ENCODE data around the gene SLC22A2. TPM values are rescaled to one million over a fixed set of nuclear protein-coding genes. Genes with fewer than 3 reads are reported as not detected.
"Not testable (repeated sequence)": the region's sequence is repeated elsewhere in the genome, so short reads cannot be mapped to it uniquely, and the experiment has no call there.

The SLC22A2 gene
- under 1 TPM in 1 of 5 donors, not detected in 4; 0.09 TPM for polyA plus RNA-seq (ENCODE audit: insufficient read depth in 1 of 5, insufficient read length in 5 of 5, low replicate concordance in 1 of 5)
- long read RNA-seq, donor 1 = 0 reads
- long read RNA-seq, donor 2 = 0 reads
- long read RNA-seq, donor 3 = 0 reads
- long read RNA-seq, donor 4 = 0 reads
- long read RNA-seq, donor 5 = 0 reads
- long read RNA-seq, donor 6 = 0 reads
- long read RNA-seq, donor 7 = 0 reads
- long read RNA-seq, donor 8 = 0 reads

- DNase-seq = no peak
Observed at GRCh38 chr6:160258346-160259142, at the start of gene SLC22A2. SLC22A2 (minus strand) TSS chr6:160258821; CDS start chr6:160258757, 64 bp downstream.

- no peak for DNase-seq
Observed at GRCh38 chr6:160305926-160306713, 47.5 kb upstream of the SLC22A2 start.

GRCh38 chr6:160303806-160304205 lies 45.2 kb upstream of the SLC22A2 start:
- DNase-seq = no peak

GRCh38 chr6:160302431-160303082 lies 43.9 kb upstream of the SLC22A2 start:
- DNase-seq = not testable (repeated sequence)

DNA sequence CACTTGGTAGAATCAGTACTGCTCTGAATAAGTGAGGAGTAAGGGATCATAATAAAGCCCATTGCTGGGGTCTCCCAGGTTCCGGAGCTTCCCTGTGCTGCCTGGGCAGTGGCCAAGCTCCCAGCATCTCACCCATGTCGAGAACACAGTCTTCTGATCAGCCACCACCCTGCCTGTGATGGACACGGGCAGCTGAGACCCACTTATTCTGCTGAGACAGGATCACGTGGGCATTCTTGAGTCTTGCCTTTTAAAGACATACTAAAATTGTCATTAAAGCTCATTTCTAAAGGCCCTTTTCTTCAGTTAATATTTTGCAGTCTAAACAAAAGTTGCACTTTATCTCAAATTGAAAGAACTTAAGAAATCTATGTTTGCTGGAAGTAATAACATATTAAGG lies 42.7 kb upstream of the SLC22A2 start:
- DNase-seq = no peak

GRCh38 chr6:160300076-160300695 lies 41.6 kb upstream of the SLC22A2 start:
- DNase-seq = no peak

DNA sequence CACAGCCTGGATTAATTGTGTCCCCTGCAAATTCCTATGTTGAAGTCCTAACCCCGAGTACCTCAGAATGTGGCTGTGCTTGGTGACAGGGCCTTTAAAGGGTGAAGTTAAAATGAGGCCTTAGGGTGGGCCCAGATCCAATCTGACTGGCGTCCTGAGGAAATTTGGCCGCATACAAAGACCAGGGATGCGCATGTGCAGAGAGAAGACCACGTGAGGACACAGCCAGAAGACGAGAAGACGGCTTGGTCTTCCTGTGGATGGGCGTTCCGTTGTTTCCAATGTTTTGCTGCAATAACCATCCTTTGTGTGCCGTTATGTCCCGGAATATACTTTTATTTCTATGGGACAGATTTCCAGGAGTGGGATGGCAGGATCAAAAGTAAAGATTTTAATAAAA lies 40.9 kb upstream of the SLC22A2 start:
- DNase-seq = no peak

DNA sequence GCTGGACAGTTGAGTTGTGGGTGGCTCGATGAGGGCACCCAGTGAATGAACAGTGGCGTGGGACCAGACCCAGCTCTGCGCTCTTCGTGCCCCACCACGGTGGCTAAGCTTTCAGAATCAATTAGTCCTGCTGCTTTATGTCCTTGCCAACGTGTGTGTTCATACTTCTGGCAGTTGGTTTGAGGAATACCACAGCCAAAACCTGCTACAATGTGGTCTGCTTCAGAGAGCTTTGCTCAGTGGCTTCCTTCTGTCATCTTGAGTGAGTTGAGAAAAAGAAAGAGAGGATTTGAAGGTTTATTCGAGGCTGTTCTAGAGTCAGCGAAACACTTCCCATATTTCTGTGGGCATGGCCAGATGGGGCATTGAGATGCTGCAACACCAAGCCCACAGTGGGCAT lies 39.5 kb upstream of the SLC22A2 start:
- no peak for DNase-seq

- DNase-seq = no peak
Observed at GRCh38 chr6:160297310-160297709, 38.7 kb upstream of the SLC22A2 start.

DNA sequence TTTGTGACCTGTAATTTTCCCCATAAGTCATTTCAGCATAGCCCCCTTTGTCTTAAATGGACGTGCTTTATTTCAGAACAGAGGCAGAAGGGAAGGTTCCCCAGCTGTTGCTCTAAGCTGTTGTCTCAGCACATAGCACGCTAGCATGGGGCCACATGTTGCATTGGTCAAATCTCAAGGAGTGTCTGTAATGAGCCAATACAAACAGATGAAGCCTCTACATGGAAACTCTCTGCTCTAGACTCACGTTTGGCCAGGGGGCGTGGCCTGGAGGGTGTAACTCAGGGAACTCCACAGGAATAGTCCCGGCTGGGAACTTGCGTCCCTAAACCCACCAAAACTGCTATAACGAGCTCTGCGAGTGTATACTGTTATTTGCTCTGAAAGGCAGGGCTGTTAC lies 35.2 kb upstream of the SLC22A2 start:
- no peak for DNase-seq

DNA sequence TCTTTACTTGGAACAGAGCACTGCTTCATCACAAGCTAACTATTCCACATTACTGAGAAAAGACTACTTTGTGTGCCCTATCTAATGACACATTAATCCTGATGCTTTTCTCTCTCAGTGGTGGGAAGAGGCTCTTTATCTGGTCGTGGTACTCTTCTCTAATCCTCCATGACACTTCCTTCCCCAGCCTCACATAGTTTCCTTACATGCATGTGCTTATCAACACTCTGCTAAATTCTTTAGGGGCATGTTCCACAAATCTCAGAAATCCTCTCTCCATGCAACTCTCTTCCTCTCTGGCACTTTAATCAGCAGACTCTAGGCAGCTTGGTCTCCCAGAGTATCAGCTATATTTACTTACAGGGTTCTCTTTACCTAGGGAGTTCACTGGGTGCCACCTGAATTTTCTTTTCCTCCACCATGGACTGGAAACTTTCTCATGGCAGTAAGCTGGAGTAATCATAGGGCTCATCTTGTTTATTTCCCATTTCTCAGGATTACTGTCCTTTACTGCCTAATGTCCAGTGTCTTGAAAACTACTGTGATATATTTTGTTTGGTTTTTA lies 27.0 kb upstream of the SLC22A2 start:
- no peak for DNase-seq

DNA sequence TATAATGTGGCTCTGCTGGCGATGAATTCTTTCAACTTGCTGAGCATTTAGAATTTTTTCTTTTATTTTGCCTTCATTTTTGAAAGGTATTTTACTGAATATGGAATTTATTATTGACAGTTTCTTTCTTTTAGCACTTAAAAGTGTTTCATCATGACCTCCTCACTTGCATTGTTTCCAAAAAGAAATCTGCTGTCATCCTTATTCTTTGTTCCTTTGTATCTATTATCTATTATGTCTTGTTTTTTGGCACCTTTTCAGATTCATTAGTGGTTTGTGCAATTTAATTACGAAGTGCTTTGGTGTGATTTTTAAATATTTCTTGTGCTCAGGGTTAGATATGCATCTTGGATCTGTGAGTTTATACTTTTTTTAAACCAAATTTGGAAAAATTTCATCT lies 26.0 kb upstream of the SLC22A2 start:
- DNase-seq = no peak

DNA sequence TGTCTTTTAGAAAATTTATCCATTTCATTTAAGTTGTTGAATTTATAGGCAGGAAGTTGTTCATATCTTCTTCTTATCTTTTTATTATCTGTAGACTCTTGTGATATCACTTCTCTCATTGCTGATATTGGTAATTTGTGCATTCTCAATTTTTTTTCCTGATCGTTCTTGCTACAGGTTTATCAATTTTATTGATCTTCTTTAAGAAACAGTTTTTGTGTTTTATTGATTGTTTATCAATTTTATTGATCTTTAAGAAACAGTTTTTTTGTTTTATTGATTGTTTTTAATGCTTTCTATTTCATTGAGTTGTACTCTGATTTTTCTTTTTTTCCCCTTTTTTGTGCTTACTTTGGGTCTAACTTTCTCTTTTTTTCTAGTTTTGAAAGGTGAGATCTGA lies 23.8 kb upstream of the SLC22A2 start:
- DNase-seq = no peak

DNA sequence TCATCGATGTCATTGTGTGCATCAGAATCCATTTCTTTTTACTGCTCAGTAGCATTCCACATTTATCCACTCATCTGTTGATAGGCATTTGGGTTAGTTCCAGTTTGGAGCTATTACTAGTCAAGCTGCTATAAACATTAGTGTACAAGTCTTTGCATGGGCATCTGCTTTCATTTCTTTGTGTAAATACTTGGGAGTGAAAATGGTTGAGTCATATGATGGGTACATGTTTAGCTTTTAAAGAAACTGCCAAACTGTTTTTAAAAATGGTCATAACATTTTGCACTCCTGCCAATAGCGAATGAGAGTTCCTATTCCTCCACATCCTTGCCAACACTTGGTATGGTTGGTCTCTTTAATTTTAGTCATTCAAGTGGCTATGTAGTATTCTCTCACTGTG lies 21.2 kb upstream of the SLC22A2 start:
- no peak for DNase-seq

GRCh38 chr6:160278786-160279310 lies 20.2 kb upstream of the SLC22A2 start:
- DNase-seq = no peak

- DNase-seq = no peak
Observed at GRCh38 chr6:160278311-160278710, 19.7 kb upstream of the SLC22A2 start.

DNA sequence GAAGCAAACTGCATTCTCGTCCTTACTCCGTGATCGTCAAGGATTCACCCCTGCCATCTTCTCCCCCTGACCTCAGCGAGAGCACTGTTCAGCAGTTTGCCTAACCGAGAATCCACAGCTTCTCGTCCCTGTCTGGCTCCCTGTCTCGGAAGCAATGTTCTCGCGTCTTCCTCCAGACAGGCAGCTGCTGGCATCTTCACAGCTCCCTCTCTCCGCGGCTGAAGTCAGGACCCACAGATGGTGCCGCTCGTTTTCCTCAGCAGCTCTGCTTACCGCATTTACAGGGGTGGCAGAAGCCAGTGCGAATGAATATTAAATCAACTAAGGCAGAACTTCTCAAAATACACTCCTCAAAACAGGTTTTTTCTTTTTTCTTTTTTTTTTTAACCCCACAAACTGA lies 18.9 kb upstream of the SLC22A2 start:
- no peak for DNase-seq

- DNase-seq = no peak
Observed at GRCh38 chr6:160277144-160277543, 18.5 kb upstream of the SLC22A2 start.

GRCh38 chr6:160276126-160276525 lies 17.5 kb upstream of the SLC22A2 start:
- no peak for DNase-seq

DNA sequence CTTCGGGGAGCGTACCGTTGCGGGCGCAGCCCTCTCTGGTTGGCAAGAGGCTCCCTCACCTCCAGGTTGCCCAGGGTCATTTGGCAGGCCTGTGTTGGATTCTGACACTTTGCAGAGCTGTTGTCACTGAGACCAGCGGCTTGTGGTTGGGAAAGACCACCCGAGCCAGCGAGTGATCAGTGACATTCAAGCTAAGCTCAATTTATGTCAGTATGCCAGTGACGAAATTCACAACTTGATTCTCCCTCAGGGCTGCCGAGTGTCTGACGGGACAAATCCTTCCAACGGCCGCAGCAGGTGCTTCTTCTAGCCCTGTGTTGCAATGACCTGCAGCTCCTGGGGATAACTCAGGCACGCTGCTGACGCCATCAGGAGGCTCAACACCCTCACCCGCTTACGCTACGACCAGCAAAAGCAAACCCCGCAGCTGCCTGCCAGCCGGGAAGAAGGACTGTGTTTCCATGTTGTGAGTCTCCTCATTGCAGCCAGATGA lies 16.9 kb upstream of the SLC22A2 start:
- DNase-seq = no peak
